Trophoblast cell (in vitro differentiated cells and primary cell): ENCODE results near the gene ITGA11.

Experiments used
- DNase-seq, 2 donors: peaks; one replicate each; pipeline ENCODE4 v3.0.0-alpha.2; 2016
- H2AFZ ChIP-seq: 2 replicates; pipeline ENCODE4 v1.6.1; 2013; ENCODE audit warnings: low read length, moderate library complexity, mild to moderate bottlenecking; ENCODE audit not compliant: insufficient read depth, poor library complexity
- H2AK5ac ChIP-seq: 2 replicates; pipeline ENCODE4 v1.6.1; 2013; ENCODE audit warnings: mild to moderate bottlenecking, low read length
- H2BK120ac ChIP-seq: 2 replicates; pipeline ENCODE4 v1.6.1; 2013; ENCODE audit warnings: low read length, mild to moderate bottlenecking, moderate library complexity; ENCODE audit not compliant: insufficient read depth, poor library complexity
- H2BK12ac ChIP-seq: 2 replicates; pipeline ENCODE4 v1.6.1; 2013; ENCODE audit warnings: mild to moderate bottlenecking, low read length, moderate library complexity
- H2BK5ac ChIP-seq: 2 replicates; pipeline ENCODE4 v1.6.1; 2013; ENCODE audit warnings: low read length, low read depth, moderate library complexity, mild to moderate bottlenecking; ENCODE audit not compliant: poor library complexity
- H3K14ac ChIP-seq: 2 replicates; pipeline ENCODE4 v1.6.1; 2013; ENCODE audit warnings: mild to moderate bottlenecking, low read length
- H3K18ac ChIP-seq: 2 replicates; pipeline ENCODE4 v1.6.1; 2013; ENCODE audit warnings: mild to moderate bottlenecking, low read length
- H3K23ac ChIP-seq: 2 replicates; pipeline ENCODE4 v1.6.1; 2013; ENCODE audit warnings: low read length
- H3K27ac ChIP-seq: 2 replicates; pipeline ENCODE4 v1.5.1; 2013; ENCODE audit warnings: low read depth, mild to moderate bottlenecking, inconsistent platforms, low read length, moderate library complexity
- H3K27me3 ChIP-seq: 2 replicates; pipeline ENCODE4 v1.6.1; 2013; ENCODE audit warnings: inconsistent platforms, mild to moderate bottlenecking, low read length, moderate library complexity; ENCODE audit not compliant: insufficient read depth
- H3K36me3 ChIP-seq, 2 experiments: 1 replicate in 1 of 2; 2 replicates in 1 of 2; pipeline ENCODE4 v1.6.1; 2013; ENCODE audit warnings: low read length in 2 of 2, mild to moderate bottlenecking in 2 of 2, moderate library complexity in 1 of 2; ENCODE audit not compliant: insufficient read depth in 2 of 2, control insufficient read depth in 1 of 2
- H3K4ac ChIP-seq: 2 replicates; pipeline ENCODE4 v1.6.1; 2013; ENCODE audit warnings: low read depth, mild to moderate bottlenecking, low read length, moderate library complexity
- H3K4me1 ChIP-seq, 2 experiments: 1 replicate in 1 of 2; 2 replicates in 1 of 2; pipeline ENCODE4 v1.6.1; 2013; ENCODE audit warnings: low read length in 2 of 2, mild to moderate bottlenecking in 2 of 2, moderate library complexity in 1 of 2; ENCODE audit not compliant: insufficient read depth in 2 of 2, control insufficient read depth in 1 of 2
- H3K4me2 ChIP-seq: 2 replicates; pipeline ENCODE4 v1.6.1; 2013; ENCODE audit warnings: inconsistent platforms, mild to moderate bottlenecking, low read length, moderate library complexity
- H3K4me3 ChIP-seq: 2 replicates; pipeline ENCODE4 v1.5.1; 2013; ENCODE audit warnings: mild to moderate bottlenecking, low read depth, low read length, inconsistent platforms
- H3K79me1 ChIP-seq: one replicate; pipeline ENCODE4 v1.6.1; 2013; ENCODE audit warnings: low read length
- H3K79me2 ChIP-seq: 2 replicates; pipeline ENCODE4 v1.6.1; 2013; ENCODE audit warnings: low read length, mild to moderate bottlenecking; ENCODE audit not compliant: control insufficient read depth, insufficient read depth, poor library complexity
- H3K9ac ChIP-seq: 2 replicates; pipeline ENCODE4 v1.6.1; 2013; ENCODE audit warnings: mild to moderate bottlenecking, low read length
- H3K9me3 ChIP-seq: 2 replicates; pipeline ENCODE4 v1.6.1; 2013; ENCODE audit warnings: low read depth, mild to moderate bottlenecking, control low read depth, inconsistent platforms, low read length; ENCODE audit not compliant: insufficient read depth
- H4K12ac ChIP-seq: 2 replicates; pipeline ENCODE4 v1.6.1; 2013; ENCODE audit warnings: low read depth, mild to moderate bottlenecking, low read length, moderate library complexity
- H4K8ac ChIP-seq: 2 replicates; pipeline ENCODE4 v1.6.1; 2013; ENCODE audit warnings: low read depth, mild to moderate bottlenecking, low read length, moderate library complexity
- H4K91ac ChIP-seq: one replicate; pipeline ENCODE4 v1.6.1; 2013; ENCODE audit warnings: low read depth, mild to moderate bottlenecking, low read length, moderate library complexity
- WGBS: extraction: QIAGEN DNeasy Blood & Tissue Kit; methylation state at CpG from one replicate; pipeline ENCODE4 v1.1.7; 2013; ENCODE audit warnings: missing lambda C conversion rate; ENCODE audit not compliant: insufficient read length, insufficient coverage; ENCODE audit errors: extremely low coverage; 5-methylcytosine and 5-hydroxymethylcytosine counted together

Gene ITGA11

GRCh38 chr15:68370768-68371151, 61.2 kb downstream of the ITGA11 start:
- Histone ChIP-seq H2BK12ac (no peak overlapping the region), H3K9me3 (no peaks in the 10 kb centered on the region), H3K4me3 (no peak overlapping the region), H2AK5ac (no peak overlapping the region), H2BK5ac (no peak overlapping the region), H3K14ac (no peak overlapping the region), H3K18ac (no peak overlapping the region), H3K27me3 (no peaks in the 10 kb centered on the region), H3K23ac (no peak overlapping the region), H3K9ac (no peak overlapping the region), H4K12ac (no peak overlapping the region), H3K27ac (no peak overlapping the region), H3K79me1 (no peaks in the 10 kb centered on the region), H3K4ac (no peak overlapping the region), H3K4me1 (no peaks in the 10 kb centered on the region), H2BK120ac (no peak overlapping the region), H2AFZ (no peak overlapping the region), H3K4me2 (no peak overlapping the region), H4K91ac (no peak overlapping the region), H3K79me2 (no peaks in the 10 kb centered on the region), H4K8ac (no peak overlapping the region), H3K36me3 (no peaks in the 10 kb centered on the region)
- no CpG with 5 or more reads among the region's 9 CpGs for WGBS
- DNase-seq = no peak

GRCh38 chr15:68369931-68370767, 61.8 kb downstream of the ITGA11 start:
- Histone ChIP-seq H4K8ac (no peak overlapping the region), H3K79me2 (no peaks in the 10 kb centered on the region), H2BK12ac (no peak overlapping the region), H3K4me1 (no peaks in the 10 kb centered on the region), H3K4me2 (no peak overlapping the region), H3K18ac (no peak overlapping the region), H3K9me3 (no peaks in the 10 kb centered on the region), H3K4me3 (no peak overlapping the region), H3K14ac (no peak overlapping the region), H3K36me3 (no peaks in the 10 kb centered on the region), H3K9ac (no peak overlapping the region), H3K27me3 (no peaks in the 10 kb centered on the region), H3K23ac (no peak overlapping the region), H3K27ac (no peak overlapping the region), H3K4ac (no peak overlapping the region), H2BK120ac (no peak overlapping the region), H2AK5ac (no peak overlapping the region), H3K79me1 (no peaks in the 10 kb centered on the region), H2BK5ac (no peak overlapping the region), H4K91ac (no peak overlapping the region), H2AFZ (no peak overlapping the region), H4K12ac (no peak overlapping the region)
- WGBS = no CpG with 5 or more reads among the region's 24 CpGs
- no peak for DNase-seq

- Histone ChIP-seq H3K4ac (no peak overlapping the region), H3K27me3 (no peaks in the 10 kb centered on the region), H3K27ac (no peak overlapping the region), H2AFZ (no peak overlapping the region), H3K79me2 (no peaks in the 10 kb centered on the region), H3K4me3 (no peak overlapping the region), H2BK12ac (no peak overlapping the region), H3K23ac (no peak overlapping the region), H3K4me2 (no peak overlapping the region), H4K8ac (no peak overlapping the region), H3K18ac (no peak overlapping the region), H2AK5ac (no peak overlapping the region), H4K91ac (no peak overlapping the region), H3K79me1 (no peaks in the 10 kb centered on the region), H2BK120ac (no peak overlapping the region), H3K36me3 (no peaks in the 10 kb centered on the region), H3K4me1 (peaks cover 0 to 6% of the 10 kb centered on the region in 2 experiments), H4K12ac (no peak overlapping the region), H2BK5ac (no peak overlapping the region), H3K14ac (no peak overlapping the region), H3K9ac (no peak overlapping the region), H3K9me3 (no peaks in the 10 kb centered on the region)
- WGBS = no CpG with 5 or more reads among the region's 9 CpGs
- DNase-seq = no peak
Observed at GRCh38 chr15:68368731-68369435, 63.1 kb downstream of the ITGA11 start.

- DNase-seq = no peak
- Histone ChIP-seq H3K4ac (no peak overlapping the region), H3K4me3 (no peak overlapping the region), H3K36me3 (no peaks in the 10 kb centered on the region), H3K4me2 (no peak overlapping the region), H3K18ac (no peak overlapping the region), H4K8ac (no peak overlapping the region), H3K4me1 (peaks cover 3 to 9% of the 10 kb centered on the region in 2 experiments), H2AK5ac (no peak overlapping the region), H3K23ac (no peak overlapping the region), H3K14ac (no peak overlapping the region), H4K91ac (no peak overlapping the region), H3K27ac (no peak overlapping the region), H2BK120ac (no peak overlapping the region), H2AFZ (no peak overlapping the region), H3K9me3 (no peaks in the 10 kb centered on the region), H2BK12ac (no peak overlapping the region), H4K12ac (no peak overlapping the region), H2BK5ac (no peak overlapping the region), H3K27me3 (no peaks in the 10 kb centered on the region), H3K79me1 (no peaks in the 10 kb centered on the region), H3K79me2 (no peaks in the 10 kb centered on the region), H3K9ac (no peak overlapping the region)
- no CpG with 5 or more reads among the region's 5 CpGs for WGBS
Observed at GRCh38 chr15:68367992-68368391, 64.0 kb downstream of the ITGA11 start.
